H9 (cell line): ENCODE results near the gene ZBTB38. TPM values are rescaled to one million over a fixed set of nuclear protein-coding genes. Genes with fewer than 3 reads are reported as not detected.

ENCODE experiments used
- DNase-seq: peaks from one replicate; pipeline ENCODE4 v3.0.0-alpha.2; 2017
- H2AFZ ChIP-seq: one replicate; pipeline ENCODE4 v1.6.1; 2013; ENCODE audit warnings: mild to moderate bottlenecking, low read length, control low read depth, moderate library complexity
- H2AK5ac ChIP-seq: 2 replicates; pipeline ENCODE4 v1.6.1; 2013; ENCODE audit warnings: low read length, control low read depth, mixed read lengths; ENCODE audit not compliant: insufficient read length
- H2BK120ac ChIP-seq: one replicate; pipeline ENCODE4 v1.6.1; 2013; ENCODE audit warnings: low read depth, mild to moderate bottlenecking, low read length, control low read depth, inconsistent platforms; ENCODE audit not compliant: poor library complexity, severe bottlenecking
- H2BK12ac ChIP-seq: 2 replicates; pipeline ENCODE4 v1.6.1; 2013; ENCODE audit warnings: low read length, control low read depth, mixed read lengths, low read depth; ENCODE audit not compliant: insufficient read length
- H2BK15ac ChIP-seq: 2 replicates; pipeline ENCODE4 v1.6.1; 2013; ENCODE audit warnings: low read depth, low read length, control low read depth
- H2BK20ac ChIP-seq: one replicate; pipeline ENCODE4 v1.6.1; 2013; ENCODE audit warnings: low read depth, mild to moderate bottlenecking, low read length, control low read depth, inconsistent platforms; ENCODE audit not compliant: poor library complexity, severe bottlenecking
- H2BK5ac ChIP-seq: 2 replicates; pipeline ENCODE4 v1.6.1; 2013; ENCODE audit warnings: low read length, control low read depth, mixed read lengths; ENCODE audit not compliant: insufficient read length
- H3K14ac ChIP-seq: 2 replicates; pipeline ENCODE4 v1.6.1; 2013; ENCODE audit warnings: low read length, control low read depth; ENCODE audit not compliant: insufficient read depth
- H3K18ac ChIP-seq: 2 replicates; pipeline ENCODE4 v1.6.1; 2013; ENCODE audit warnings: low read depth, mild to moderate bottlenecking, mixed read lengths, low read length, control low read depth; ENCODE audit not compliant: insufficient read length
- H3K23ac ChIP-seq: 2 replicates; pipeline ENCODE4 v1.6.1; 2013; ENCODE audit warnings: low read length, control low read depth, mixed read lengths, low read depth; ENCODE audit not compliant: insufficient read length
- H3K23me2 ChIP-seq: 2 replicates; pipeline ENCODE4 v1.6.1; 2013; ENCODE audit warnings: low read depth, mild to moderate bottlenecking, mixed read lengths, low read length, control low read depth; ENCODE audit not compliant: insufficient read length, poor library complexity, severe bottlenecking
- H3K27ac ChIP-seq: 2 replicates; pipeline ENCODE4 v1.5.1; 2013; ENCODE audit warnings: low read length, control low read depth, mixed read lengths, low read depth; ENCODE audit not compliant: insufficient read length
- H3K27me3 ChIP-seq: 2 replicates; pipeline ENCODE4 v1.6.1; 2013; ENCODE audit warnings: low read length, control low read depth, inconsistent platforms; ENCODE audit not compliant: insufficient read depth
- H3K4ac ChIP-seq: 2 replicates; pipeline ENCODE4 v1.6.1; 2013; ENCODE audit warnings: low read depth, mild to moderate bottlenecking, control low read depth, inconsistent platforms, low read length, moderate library complexity
- H3K4me1 ChIP-seq: 2 replicates; pipeline ENCODE4 v1.6.1; 2013; ENCODE audit warnings: low read length, control low read depth, inconsistent platforms; ENCODE audit not compliant: insufficient read depth
- H3K4me2 ChIP-seq: 2 replicates; pipeline ENCODE4 v1.6.1; 2013; ENCODE audit warnings: low read length, control low read depth, mixed read lengths; ENCODE audit not compliant: insufficient read length, insufficient read depth
- H3K56ac ChIP-seq: 2 replicates; pipeline ENCODE4 v1.6.1; 2013; ENCODE audit warnings: low read depth, mild to moderate bottlenecking, mixed read lengths, low read length, control low read depth; ENCODE audit not compliant: insufficient read length
- H3K79me1 ChIP-seq: 2 replicates; pipeline ENCODE4 v1.6.1; 2013; ENCODE audit warnings: low read depth, mild to moderate bottlenecking, moderate library complexity, low read length, control low read depth, inconsistent platforms; ENCODE audit not compliant: insufficient read depth, poor library complexity, severe bottlenecking
- H3K79me2 ChIP-seq: 2 replicates; pipeline ENCODE4 v1.6.1; 2013; ENCODE audit warnings: low read length, control low read depth, inconsistent platforms; ENCODE audit not compliant: insufficient read depth
- H3K9ac ChIP-seq: 2 replicates; pipeline ENCODE4 v1.6.1; 2013; ENCODE audit warnings: low read length, control low read depth, mixed read lengths; ENCODE audit not compliant: insufficient read length; ENCODE audit errors: extremely low read depth
- H3K9me3 ChIP-seq: one replicate; pipeline ENCODE4 v1.6.1; 2013; ENCODE audit warnings: low read depth, low read length, inconsistent platforms; ENCODE audit not compliant: control insufficient read depth
- H3T11ph ChIP-seq: one replicate; pipeline ENCODE4 v1.6.1; 2013; ENCODE audit warnings: mild to moderate bottlenecking, low read length, control low read depth, inconsistent platforms
- H4K20me1 ChIP-seq: one replicate; pipeline ENCODE4 v1.6.1; 2013; ENCODE audit not compliant: control insufficient read depth, insufficient read length, insufficient read depth
- H4K5ac ChIP-seq: 2 replicates; pipeline ENCODE4 v1.6.1; 2013; ENCODE audit warnings: low read depth, mild to moderate bottlenecking, mixed read lengths, low read length, control low read depth; ENCODE audit not compliant: insufficient read length
- H4K8ac ChIP-seq: replicated peaks from 2 replicates; pipeline ENCODE4 v1.6.1; 2013; ENCODE audit warnings: low read length, control low read depth, mixed read lengths, low read depth; ENCODE audit not compliant: insufficient read length
- H4K91ac ChIP-seq: 2 replicates; pipeline ENCODE4 v1.6.1; 2013; ENCODE audit warnings: low read depth, mild to moderate bottlenecking, moderate library complexity, mixed read lengths, low read length, control low read depth; ENCODE audit not compliant: insufficient read length
- H3K27ac Mint-ChIP-seq, 3 experiments: 2 replicates in 2 of 3; 3 replicates in 1 of 3; pipeline ENCODE4 v1.8.0; 2020 to 2021; ENCODE audit warnings: mixed read lengths in 3 of 3, mild to moderate bottlenecking in 1 of 3, moderate library complexity in 1 of 3
- H3K27me3 Mint-ChIP-seq: 2 replicates; pipeline ENCODE4 v1.8.0; 2021; ENCODE audit warnings: low read depth, mild to moderate bottlenecking, moderate library complexity, mixed read lengths
- H3K36me3 Mint-ChIP-seq, 3 experiments: 2 replicates in 2 of 3; 3 replicates in 1 of 3; pipeline ENCODE4 v1.8.0; 2020 to 2021; ENCODE audit warnings: low read depth in 3 of 3, mixed read lengths in 3 of 3; ENCODE audit not compliant: insufficient read depth in 1 of 3
- H3K4me1 Mint-ChIP-seq, 2 experiments: 2 replicates each; pipeline ENCODE4 v1.8.0; 2020; ENCODE audit warnings: mixed read lengths in 2 of 2
- H3K4me3 Mint-ChIP-seq, 2 experiments: 2 replicates in 1 of 2; 3 replicates in 1 of 2; pipeline ENCODE4 v1.8.0; 2020 to 2021; ENCODE audit warnings: mild to moderate bottlenecking in 2 of 2, mixed read lengths in 2 of 2, moderate library complexity in 1 of 2
- H3K9me3 Mint-ChIP-seq, 2 experiments: 2 replicates in 1 of 2; 3 replicates in 1 of 2; pipeline ENCODE4 v1.8.0; 2020; ENCODE audit warnings: mild to moderate bottlenecking in 2 of 2, mixed read lengths in 2 of 2, moderate library complexity in 1 of 2
- WGBS: extraction: QIAGEN DNeasy Blood & Tissue Kit; methylation state at CpG from one replicate; pipeline ENCODE4 v1.1.7; 2013; ENCODE audit warnings: missing lambda C conversion rate, low lambda C conversion rate, mixed read lengths; ENCODE audit not compliant: insufficient read length; ENCODE audit errors: extremely low coverage; 5-methylcytosine and 5-hydroxymethylcytosine counted together
- total RNA-seq: library from RNA; stranded (reverse); gene quantifications from 2 replicates; pipeline ENCODE4 v1.2.1, GENCODE V29; 2021
- TF ChIP-seq, protein P1 (sequence below): fragments of 200-600 bp; sonication (generic); conservative IDR thresholded peaks from 3 replicates; pipeline ENCODE4 v1.8.0; 2021; ENCODE audit warnings: antibody characterized with exemption, mild to moderate bottlenecking

ZBTB38 gene
- total RNA-seq, 1 experiment from 2014 or later: 14.6 TPM

- Mint-ChIP-seq H3K36me3 (no peaks in the 10 kb centered on the region; a peak in 2 of 7 replicates), H3K9me3 (no peaks in the 10 kb centered on the region), H3K4me3 (no peak overlapping the region), H3K27ac (no peak overlapping the region), H3K27me3 (peaks cover 3% of the 10 kb centered on the region), H3K4me1 (peaks cover 41 to 42% of the 10 kb centered on the region in 2 experiments)
- no peak overlapping the region for H3K14ac ChIP-seq
- H4K8ac ChIP-seq: no peak overlapping the region
- H2BK12ac ChIP-seq: no peak overlapping the region
- H2BK20ac ChIP-seq: no peak overlapping the region
- no peak overlapping the region for H3K4ac ChIP-seq
- no peak overlapping the region for H3K18ac ChIP-seq
- H2AFZ ChIP-seq: no peak overlapping the region
- H3K79me2 ChIP-seq: no peaks in the 10 kb centered on the region
- H3K79me1 ChIP-seq: no peaks in the 10 kb centered on the region
- DNase-seq: no peak
- no peak overlapping the region for H3K56ac ChIP-seq
- WGBS: no CpG with 5 or more reads among the region's 4 CpGs
- H3K4me2 ChIP-seq: no peak overlapping the region
- no peak overlapping the region for H3K27ac ChIP-seq
- no peak overlapping the region for H4K5ac ChIP-seq
- TF ChIP-seq, protein P1, sequence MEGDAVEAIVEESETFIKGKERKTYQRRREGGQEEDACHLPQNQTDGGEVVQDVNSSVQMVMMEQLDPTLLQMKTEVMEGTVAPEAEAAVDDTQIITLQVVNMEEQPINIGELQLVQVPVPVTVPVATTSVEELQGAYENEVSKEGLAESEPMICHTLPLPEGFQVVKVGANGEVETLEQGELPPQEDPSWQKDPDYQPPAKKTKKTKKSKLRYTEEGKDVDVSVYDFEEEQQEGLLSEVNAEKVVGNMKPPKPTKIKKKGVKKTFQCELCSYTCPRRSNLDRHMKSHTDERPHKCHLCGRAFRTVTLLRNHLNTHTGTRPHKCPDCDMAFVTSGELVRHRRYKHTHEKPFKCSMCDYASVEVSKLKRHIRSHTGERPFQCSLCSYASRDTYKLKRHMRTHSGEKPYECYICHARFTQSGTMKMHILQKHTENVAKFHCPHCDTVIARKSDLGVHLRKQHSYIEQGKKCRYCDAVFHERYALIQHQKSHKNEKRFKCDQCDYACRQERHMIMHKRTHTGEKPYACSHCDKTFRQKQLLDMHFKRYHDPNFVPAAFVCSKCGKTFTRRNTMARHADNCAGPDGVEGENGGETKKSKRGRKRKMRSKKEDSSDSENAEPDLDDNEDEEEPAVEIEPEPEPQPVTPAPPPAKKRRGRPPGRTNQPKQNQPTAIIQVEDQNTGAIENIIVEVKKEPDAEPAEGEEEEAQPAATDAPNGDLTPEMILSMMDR: no peak
- peaks cover 2% of the 10 kb centered on the region; the same call in 1 of the 2 replicates for H3K27me3 ChIP-seq
- no peak overlapping the region for H4K91ac ChIP-seq
- H3K23ac ChIP-seq: no peak overlapping the region
- no peak overlapping the region for H2AK5ac ChIP-seq
- no peaks in the 10 kb centered on the region for H3K23me2 ChIP-seq
- no peak overlapping the region for H2BK120ac ChIP-seq
- H3T11ph ChIP-seq: no peak overlapping the region
- H3K4me1 ChIP-seq: peaks cover 6% of the 10 kb centered on the region; the same call in 1 of the 2 replicates
- no peaks in the 10 kb centered on the region for H4K20me1 ChIP-seq
- no peak overlapping the region for H2BK15ac ChIP-seq
- no peaks in the 10 kb centered on the region for H3K9me3 ChIP-seq
- no peak overlapping the region for H3K9ac ChIP-seq
- H2BK5ac ChIP-seq: no peak overlapping the region
Measured at GRCh38 chr3:141378556-141378955, 10.3 kb downstream of the ZBTB38 start.
